Measurements from ENCODE around the gene RAB12.

Gene RAB12

DNA sequence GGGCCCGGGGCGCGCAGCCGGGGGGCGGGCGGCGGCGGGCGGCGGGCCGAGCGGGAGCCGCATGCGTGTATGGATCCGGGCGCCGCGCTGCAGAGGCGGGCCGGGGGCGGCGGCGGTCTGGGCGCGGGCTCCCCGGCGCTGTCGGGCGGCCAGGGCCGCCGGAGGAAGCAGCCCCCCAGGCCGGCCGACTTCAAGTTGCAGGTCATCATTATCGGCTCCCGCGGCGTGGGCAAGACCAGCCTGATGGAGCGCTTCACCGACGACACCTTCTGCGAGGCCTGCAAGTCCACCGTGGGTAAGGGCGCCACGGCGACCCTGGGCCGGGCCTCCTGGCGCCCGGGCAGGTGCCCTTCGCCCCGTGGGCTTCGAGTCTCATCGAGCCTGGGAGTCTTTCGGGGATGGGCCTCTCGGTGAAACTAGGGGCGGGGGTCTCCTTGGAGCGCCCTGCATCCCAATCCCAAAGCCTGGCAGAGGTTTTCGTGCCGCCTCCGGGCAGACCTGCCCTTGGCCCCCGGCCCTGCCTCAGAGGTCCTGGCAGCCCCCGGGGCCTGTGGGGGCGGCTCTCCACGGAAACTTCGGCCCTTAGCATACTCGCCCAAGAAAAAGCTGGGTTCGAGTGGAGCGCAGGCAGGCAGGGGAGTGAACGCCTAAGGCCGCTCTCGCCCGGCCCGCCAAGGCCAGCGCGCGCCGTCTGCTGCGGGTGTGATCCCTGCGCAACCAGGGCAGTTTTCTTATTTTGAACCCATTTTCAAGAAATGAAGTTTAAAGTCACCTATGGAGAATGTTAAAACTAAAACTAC is 622 bp downstream of the RAB12 start (continued):
- TF ChIP-seq ZSCAN16 (tag by site-specific recombination; IDR thresholded peaks at IDR 0.05) (no peak), OSR2 (tag by site-specific recombination; IDR thresholded peaks at IDR 0.05) (no peak), ZNF202 (tag by site-specific recombination; IDR thresholded peaks at IDR 0.05; ENCODE audit: borderline replicate concordance) (no peak), ZNF623 (tag by site-specific recombination; IDR thresholded peaks at IDR 0.05) (peak; percentile 6; the same call in 1 of the 2 replicates), ZBTB8A (tag by site-specific recombination; IDR thresholded peaks at IDR 0.05) (0 out of 2 replicates have a peak, but pooled peaks have one; percentile 24), ZNF16 (tag by site-specific recombination; IDR thresholded peaks at IDR 0.05; ENCODE audit: low read depth) (no peak), ZNF555 (tag by site-specific recombination; conservative IDR thresholded peaks at IDR 0.05) (no peak), ZNF112 (tag by site-specific recombination; IDR thresholded peaks at IDR 0.05) (no peak), ZXDB (tag by site-specific recombination; IDR thresholded peaks at IDR 0.05) (no peak), ZNF121 (tag by site-specific recombination; IDR thresholded peaks at IDR 0.05) (no peak), ZNF692 (tag by site-specific recombination; IDR thresholded peaks at IDR 0.05) (no peak), PRDM6 (tag by site-specific recombination; IDR thresholded peaks at IDR 0.05) (no peak)
- TF ChIP-seq, protein P1, sequence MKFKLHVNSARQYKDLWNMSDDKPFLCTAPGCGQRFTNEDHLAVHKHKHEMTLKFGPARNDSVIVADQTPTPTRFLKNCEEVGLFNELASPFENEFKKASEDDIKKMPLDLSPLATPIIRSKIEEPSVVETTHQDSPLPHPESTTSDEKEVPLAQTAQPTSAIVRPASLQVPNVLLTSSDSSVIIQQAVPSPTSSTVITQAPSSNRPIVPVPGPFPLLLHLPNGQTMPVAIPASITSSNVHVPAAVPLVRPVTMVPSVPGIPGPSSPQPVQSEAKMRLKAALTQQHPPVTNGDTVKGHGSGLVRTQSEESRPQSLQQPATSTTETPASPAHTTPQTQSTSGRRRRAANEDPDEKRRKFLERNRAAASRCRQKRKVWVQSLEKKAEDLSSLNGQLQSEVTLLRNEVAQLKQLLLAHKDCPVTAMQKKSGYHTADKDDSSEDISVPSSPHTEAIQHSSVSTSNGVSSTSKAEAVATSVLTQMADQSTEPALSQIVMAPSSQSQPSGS (tag by site-specific recombination; IDR thresholded peaks at IDR 0.05; ENCODE audit: low read depth) = no peak
- TF ChIP-seq, protein P2, sequence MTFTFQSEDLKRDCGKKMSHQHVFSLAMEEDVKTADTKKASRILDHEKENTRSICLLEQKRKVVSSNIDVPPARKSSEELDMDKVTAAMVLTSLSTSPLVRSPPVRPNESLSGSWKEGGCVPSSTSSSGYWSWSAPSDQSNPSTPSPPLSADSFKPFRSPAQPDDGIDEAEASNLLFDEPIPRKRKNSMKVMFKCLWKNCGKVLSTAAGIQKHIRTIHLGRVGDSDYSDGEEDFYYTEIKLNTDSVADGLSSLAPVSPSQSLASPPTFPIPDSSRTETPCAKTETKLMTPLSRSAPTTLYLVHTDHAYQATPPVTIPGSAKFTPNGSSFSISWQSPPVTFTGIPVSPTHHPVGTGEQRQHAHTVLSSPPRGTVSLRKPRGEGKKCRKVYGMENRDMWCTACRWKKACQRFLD (tag by site-specific recombination; IDR thresholded peaks at IDR 0.05) = no peak

DNA sequence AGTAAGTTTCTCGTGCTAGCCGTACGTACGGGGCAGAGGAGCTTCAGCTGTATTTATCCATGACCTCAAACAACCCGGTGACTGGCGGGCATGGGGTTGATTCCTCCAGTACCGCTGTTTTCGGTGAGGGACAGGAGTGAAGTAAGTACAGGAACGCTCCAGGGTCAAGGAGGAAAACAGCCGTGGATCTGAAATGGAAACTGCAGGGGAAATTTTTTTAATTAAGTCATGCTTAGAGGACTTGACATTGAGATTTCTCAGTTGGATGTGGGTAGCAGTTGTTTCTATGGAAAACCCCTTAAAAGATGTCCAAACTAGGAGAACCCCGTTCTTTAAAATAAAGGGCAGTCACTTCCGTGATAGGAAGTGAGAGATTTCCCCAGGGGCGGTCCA is 1.2 kb downstream of the RAB12 start:
- CTCF ChIA-PET = interaction anchor here (0.7 to 1.1 kb wide), 2 partner anchors 12 to 1322 kb away, joined by 3 read pairs; no protein-coding TSS in a partner anchor

GRCh38 chr18:8611916-8612576 is 2.8 kb downstream of the RAB12 start:
- no peak overlapping the region for H3K4me3 ChIP-seq (ENCODE audit: low read depth, low read length)
- H3K27ac ChIP-seq (ENCODE audit: extremely low read depth, low read depth, low read length) = no peak overlapping the region
- CTCF ChIA-PET = no interaction called here
- peaks cover 20% of the 10 kb centered on the region for H3K4me1 ChIP-seq (ENCODE audit: control insufficient read depth, insufficient read depth, low read length)
- H3K36me3 ChIP-seq (ENCODE audit: control insufficient read depth in 2 of 2, insufficient read depth in 1 of 2, low read length in 2 of 2) = peaks cover 0 to 10% of the 10 kb centered on the region in 2 experiments; a peak in 2 of 3 replicates
- no peaks in the 10 kb centered on the region for H3K9me3 ChIP-seq (ENCODE audit: control insufficient read depth, insufficient read depth, low read depth, low read length)
- POLR2A ChIA-PET = no interaction called here
- TF ChIP-seq ZNF223 (tag by site-specific recombination; IDR thresholded peaks at IDR 0.05) (no peak), ZNF37A (tag by site-specific recombination; IDR thresholded peaks at IDR 0.05) (no peak), KLF7 (tag by site-specific recombination; IDR thresholded peaks at IDR 0.05; ENCODE audit: borderline replicate concordance) (no peak), ZNF768 (tag by site-specific recombination; IDR thresholded peaks at IDR 0.05) (no peak), ZNF184 (tag by site-specific recombination; IDR thresholded peaks at IDR 0.05) (no peak), KLF1 (tag by site-specific recombination; IDR thresholded peaks at IDR 0.05) (no peak)
- TF ChIP-seq, protein P3, sequence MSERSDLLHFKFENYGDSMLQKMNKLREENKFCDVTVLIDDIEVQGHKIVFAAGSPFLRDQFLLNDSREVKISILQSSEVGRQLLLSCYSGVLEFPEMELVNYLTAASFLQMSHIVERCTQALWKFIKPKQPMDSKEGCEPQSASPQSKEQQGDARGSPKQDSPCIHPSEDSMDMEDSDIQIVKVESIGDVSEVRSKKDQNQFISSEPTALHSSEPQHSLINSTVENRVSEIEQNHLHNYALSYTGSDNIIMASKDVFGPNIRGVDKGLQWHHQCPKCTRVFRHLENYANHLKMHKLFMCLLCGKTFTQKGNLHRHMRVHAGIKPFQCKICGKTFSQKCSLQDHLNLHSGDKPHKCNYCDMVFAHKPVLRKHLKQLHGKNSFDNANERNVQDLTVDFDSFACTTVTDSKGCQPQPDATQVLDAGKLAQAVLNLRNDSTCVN (tag by site-specific recombination; optimal IDR thresholded peaks at IDR 0.05) = no peak

More for the DNA sequence above, 1.2 kb downstream of the RAB12 start:
- H3K36me3 ChIP-seq (ENCODE audit: control insufficient read depth in 2 of 2, insufficient read depth in 1 of 2, low read length in 2 of 2) = peaks cover 0 to 10% of the 10 kb centered on the region in 2 experiments; a peak in 1 of 3 replicates
- POLR2A ChIA-PET = no interaction called here
- no peaks in the 10 kb centered on the region for H3K9me3 ChIP-seq (ENCODE audit: control insufficient read depth, insufficient read depth, low read depth, low read length)
- TF ChIP-seq PRDM1 (tag by site-specific recombination; IDR thresholded peaks at IDR 0.05) (0 out of 2 replicates have a peak, but pooled peaks have one; percentile 24), ZNF510 (tag by site-specific recombination; IDR thresholded peaks at IDR 0.05; ENCODE audit: insufficient replicate concordance) (no peak)
- H3K4me3 ChIP-seq (ENCODE audit: low read depth, low read length) = peak overlapping the region; percentile 63
- H3K4me1 ChIP-seq (ENCODE audit: control insufficient read depth, insufficient read depth, low read length) = peaks cover 15% of the 10 kb centered on the region
- H3K27ac ChIP-seq (ENCODE audit: extremely low read depth, low read depth, low read length) = peak overlapping the region; percentile 77; the same call in 1 of the 2 replicates
